HG03520 (cell line): ENCODE data around the gene VPS13C.
"Not testable (repeated sequence)": the region's sequence is repeated elsewhere in the genome, so short reads cannot be mapped to it uniquely, and the experiment has no call there.

ENCODE experiments used
- ATAC-seq: cut with Tn5 transposase; IDR thresholded peaks from one replicate; pipeline ENCODE4 v1.9.1; 2021; ENCODE audit warnings: mild to moderate bottlenecking, moderate library complexity; ENCODE audit not compliant: unreplicated experiment

Gene VPS13C

GRCh38 chr15:62071711-62072308, 11.6 kb upstream of the VPS13C start:
- ATAC-seq: no peak

GRCh38 chr15:62069551-62069950, 9.3 kb upstream of the VPS13C start:
- no peak for ATAC-seq

- no peak for ATAC-seq
Measured at GRCh38 chr15:62068810-62069167, 8.5 kb upstream of the VPS13C start.

GRCh38 chr15:62068071-62068809, 8.0 kb upstream of the VPS13C start:
- ATAC-seq: no peak

- no peak for ATAC-seq
Measured at GRCh38 chr15:62067448-62068044, 7.3 kb upstream of the VPS13C start.

- peak; percentile 44 for ATAC-seq
Measured at GRCh38 chr15:62066663-62067447, 6.6 kb upstream of the VPS13C start, which contains the start of gene C2CD4A. Gene C2CD4A, plus strand, starts transcription at chr15:62066977. Its CDS starts 637 bp downstream, at chr15:62067614.

- no peak for ATAC-seq
Measured at GRCh38 chr15:62063825-62064635, 3.8 kb upstream of the VPS13C start.

GRCh38 chr15:62060896-62061280, 641 bp upstream of the VPS13C start:
- no peak for ATAC-seq

GRCh38 chr15:62059816-62060112, 483 bp downstream of the VPS13C start:
- ATAC-seq: peak; percentile 64

GRCh38 chr15:62059108-62059815, 985 bp downstream of the VPS13C start:
- ATAC-seq: no peak

- no peak for ATAC-seq
Measured at GRCh38 chr15:62058327-62059028, 1.8 kb downstream of the VPS13C start.

- ATAC-seq: no peak
Measured at GRCh38 chr15:62057341-62057980, 2.8 kb downstream of the VPS13C start.

- no peak for ATAC-seq
Measured at GRCh38 chr15:62054979-62055378, 5.3 kb downstream of the VPS13C start.

- no peak for ATAC-seq
Measured at GRCh38 chr15:62053439-62054085, 6.7 kb downstream of the VPS13C start.

- ATAC-seq: no peak
Measured at GRCh38 chr15:62052713-62053112, 7.5 kb downstream of the VPS13C start.

- ATAC-seq: no peak
Measured at GRCh38 chr15:62051166-62051565, 9.1 kb downstream of the VPS13C start.

GRCh38 chr15:62050115-62050514, 10.1 kb downstream of the VPS13C start:
- no peak for ATAC-seq

GRCh38 chr15:62048254-62048653, 12.0 kb downstream of the VPS13C start:
- ATAC-seq: not testable (repeated sequence)
